SK-N-SH (cell line): ENCODE data around the gene COL23A1. TPM values are rescaled to one million over a fixed set of nuclear protein-coding genes. Genes with fewer than 3 reads are reported as not detected.

Experiments
- CTCF ChIA-PET: fragments of 300-600, 350-600 bp; formaldehyde crosslinking; extraction: SDS; loops from one replicate; lab custom pipeline; 2021; lab: Yijun Ruan, JAX
- POLR2A ChIA-PET: fragments of 350-600 bp; sonication (Branson Sonifier 250); formaldehyde crosslinking; extraction: SDS; loops from one replicate; lab custom pipeline; 2020; ENCODE audit warnings: antibody characterized with exemption, inconsistent platforms; lab: Yijun Ruan, JAX
- DNase-seq: peaks from one replicate; pipeline ENCODE4 v3.0.0; 2012
- H2AFZ ChIP-seq: fragments of 200-600 bp; sonication (generic); 2 replicates; pipeline ENCODE4 v1.8.1; 2016; ENCODE audit warnings: antibody characterized with exemption, mild to moderate bottlenecking, low read depth
- H3F3A ChIP-seq: fragments of 200-600 bp; sonication (generic); replicated peaks from 2 replicates; pipeline ENCODE3; 2016; ENCODE audit warnings: antibody characterized with exemption, mild to moderate bottlenecking; ENCODE audit not compliant: insufficient read depth
- H3K27ac ChIP-seq, 2 experiments: fragments of 200-500 bp in 1 of 2; fragments of 200-600 bp in 1 of 2; sonication (Bioruptor generic) in 1 of 2; sonication (generic), shearing (Covaris generic) in 1 of 2; 2 replicates each; pipeline versions ENCODE4 v1.5.1 to v1.6.1; 2014 to 2016; ENCODE audit warnings: low read depth in 2 of 2, inconsistent platforms in 1 of 2, low read length in 1 of 2, mild to moderate bottlenecking in 1 of 2, mixed read lengths in 1 of 2
- H3K27me3 ChIP-seq: fragments of 200-600 bp; sonication (generic), shearing (Covaris generic); 2 replicates; pipeline ENCODE4 v1.6.1; 2016; ENCODE audit warnings: mixed run types; ENCODE audit not compliant: insufficient read depth
- H3K36me3 ChIP-seq, 2 experiments: fragments of 200-500 bp in 1 of 2; fragments of 200-600 bp in 1 of 2; sonication (Bioruptor generic) in 1 of 2; sonication (generic) in 1 of 2; replicated peaks in 1 of 2; 2 replicates each; pipeline versions ENCODE3 to v1.5.1; 2014 to 2016; ENCODE audit warnings: low read length in 1 of 2, mild to moderate bottlenecking in 1 of 2; ENCODE audit not compliant: insufficient read depth in 2 of 2, control insufficient read depth in 1 of 2
- H3K4me1 ChIP-seq, 2 experiments: fragments of 200-500 bp in 1 of 2; fragments of 200-600 bp in 1 of 2; sonication (Bioruptor generic) in 1 of 2; sonication (generic), shearing (Covaris generic) in 1 of 2; 2 replicates each; pipeline versions ENCODE4 v1.5.1 to v1.6.1; 2014 to 2016; ENCODE audit warnings: low read depth in 1 of 2, low read length in 1 of 2, mixed run types in 1 of 2; ENCODE audit not compliant: insufficient read depth in 2 of 2, control insufficient read depth in 1 of 2
- H3K4me2 ChIP-seq: fragments of 200-600 bp; sonication (generic), shearing (Covaris generic); 2 replicates; pipeline ENCODE4 v1.6.1; 2017; ENCODE audit warnings: mixed run types
- H3K4me3 ChIP-seq, 2 experiments: fragments of 200-500 bp in 1 of 2; fragments of 200-600 bp in 1 of 2; sonication (Bioruptor generic) in 1 of 2; sonication (generic), shearing (Covaris generic) in 1 of 2; 2 replicates each; pipeline versions ENCODE4 v1.5.1 to v1.8.1; 2014 to 2016; ENCODE audit warnings: low read depth in 2 of 2, inconsistent platforms in 1 of 2, low read length in 1 of 2, mild to moderate bottlenecking in 1 of 2, mixed read lengths in 1 of 2, moderate library complexity in 1 of 2
- H3K79me2 ChIP-seq: fragments of 200-600 bp; sonication (generic); 2 replicates; pipeline ENCODE4 v1.8.1; 2017; ENCODE audit warnings: mild to moderate bottlenecking; ENCODE audit not compliant: insufficient read depth
- H3K9ac ChIP-seq: fragments of 200-600 bp; sonication (generic); 2 replicates; pipeline ENCODE4 v1.6.1; 2017; ENCODE audit warnings: mixed run types
- H3K9me2 ChIP-seq: fragments of 200-600 bp; sonication (generic); 2 replicates; pipeline ENCODE4 v1.6.1; 2017; ENCODE audit warnings: mixed run types
- H3K9me3 ChIP-seq: fragments of 200-600 bp; sonication (generic); 2 replicates; pipeline ENCODE4 v1.6.1; 2017; ENCODE audit warnings: mixed run types, mild to moderate bottlenecking, moderate library complexity
- H4K20me1 ChIP-seq: fragments of 200-600 bp; sonication (generic); 2 replicates; pipeline ENCODE4 v1.6.1; 2017; ENCODE audit warnings: mild to moderate bottlenecking, mixed run types; ENCODE audit not compliant: insufficient read depth
- CTCF ChIP-seq: fragments of 200-600 bp; sonication (generic); IDR thresholded peaks from 2 replicates; pipeline ENCODE4 v1.6.1; 2017; ENCODE audit warnings: antibody characterized with exemption, mild to moderate bottlenecking, moderate library complexity
- EP300 ChIP-seq, 2 experiments: IDR thresholded peaks; 2 replicates each; pipeline versions ENCODE4 v1.4.0 to v1.6.1; 2012; ENCODE audit warnings: borderline replicate concordance in 1 of 2, low read depth in 1 of 2, low read length in 1 of 2
- EZH2phosphoT487 ChIP-seq: fragments of 200-600 bp; sonication (generic); IDR thresholded peaks from 2 replicates; pipeline ENCODE4 v1.6.1; 2017; ENCODE audit warnings: low read depth, mixed run types, mild to moderate bottlenecking, antibody characterized with exemption, moderate library complexity, borderline replicate concordance
- FOSL2 ChIP-seq: IDR thresholded peaks from 2 replicates; pipeline ENCODE4 v1.4.0; 2012; ENCODE audit warnings: low read depth, mild to moderate bottlenecking, moderate library complexity, borderline replicate concordance
- FOXJ3 ChIP-seq: sonication (generic); formaldehyde crosslinking; IDR thresholded peaks from 2 replicates; pipeline ENCODE4 v1.5.1; 2020; ENCODE audit warnings: mild to moderate bottlenecking, missing genetic modification reagents
- GABPA ChIP-seq: IDR thresholded peaks from 2 replicates; pipeline ENCODE4 v1.4.0; 2012; ENCODE audit warnings: low read depth, mild to moderate bottlenecking
- MEF2A ChIP-seq: IDR thresholded peaks from 2 replicates; pipeline ENCODE4 v1.4.0; 2012; ENCODE audit warnings: low read depth, borderline replicate concordance
- MXI1 ChIP-seq: IDR thresholded peaks from 2 replicates; pipeline ENCODE4 v1.6.1; 2012; ENCODE audit warnings: mild to moderate bottlenecking, low read depth, low read length, improper control_type of control experiment
- POLR2AphosphoS5 ChIP-seq: IDR thresholded peaks from 2 replicates; pipeline ENCODE4 v1.6.1; 2012; ENCODE audit warnings: low read depth, low read length
- RAD21 ChIP-seq: IDR thresholded peaks from 2 replicates; pipeline ENCODE4 v1.6.1; 2012; ENCODE audit warnings: mild to moderate bottlenecking, low read length
- RCOR1 ChIP-seq: fragments of 150-350 bp; IDR thresholded peaks from 2 replicates; pipeline ENCODE4 v1.6.1; 2017; ENCODE audit warnings: antibody characterized with exemption, low read length
- SIN3A ChIP-seq: IDR thresholded peaks from 2 replicates; pipeline ENCODE4 v1.6.1; 2012; ENCODE audit warnings: low read depth, mild to moderate bottlenecking, low read length, moderate library complexity, borderline replicate concordance
- SMC3 ChIP-seq: IDR thresholded peaks from 2 replicates; pipeline ENCODE4 v1.6.1; 2012; ENCODE audit warnings: low read depth, low read length, improper control_type of control experiment
- TCF12 ChIP-seq: IDR thresholded peaks from 2 replicates; pipeline ENCODE4 v1.4.0; 2012
- TEAD4 ChIP-seq: IDR thresholded peaks from 2 replicates; pipeline ENCODE4 v1.4.0; 2012; ENCODE audit warnings: mild to moderate bottlenecking, borderline replicate concordance; ENCODE audit not compliant: insufficient read depth
- YY1 ChIP-seq: IDR thresholded peaks from 2 replicates; pipeline ENCODE4 v1.4.0; 2012; ENCODE audit warnings: low read depth, mild to moderate bottlenecking
- WGBS: methylation state at CpG from one replicate; pipeline ENCODE4 v1.1.6; 2017; ENCODE audit warnings: low lambda C conversion rate; 5-methylcytosine and 5-hydroxymethylcytosine counted together
- polyA plus RNA-seq, 3 experiments: library from polyadenylated mRNA; depleted of rRNA; stranded (reverse); fragments of >200 nt; gene quantifications; 2 replicates each; pipeline ENCODE4 v1.2.3, GENCODE V29; 2012
- TF ChIP-seq, protein P1 (sequence below): IDR thresholded peaks from 2 replicates; pipeline ENCODE4; 2012
- TF ChIP-seq, protein P2 (sequence below): IDR thresholded peaks from 2 replicates; pipeline ENCODE4 v1.4.0; 2012; ENCODE audit warnings: low read depth, borderline replicate concordance
- TF ChIP-seq, protein P3 (sequence below): IDR thresholded peaks from 2 replicates; pipeline ENCODE4 v1.4.0; 2012; ENCODE audit warnings: low read depth
- TF ChIP-seq, protein P4 (sequence below): fragments of 150-350 bp; IDR thresholded peaks from 2 replicates; pipeline ENCODE4 v1.6.1; 2016; ENCODE audit warnings: mild to moderate bottlenecking, low read depth, low read length

Gene COL23A1
- polyA plus RNA-seq, 1 of the 3 experiments (the other 2 are of a cell fraction), result 0.10 TPM

- H3K4me3 ChIP-seq, result no peak overlapping the region
- no peak for DNase-seq
- no peaks in the 10 kb centered on the region for H3K27me3 ChIP-seq
- peaks cover 0 to 11% of the 10 kb centered on the region in 2 experiments; a peak in 1 of 4 replicates for H3K4me1 ChIP-seq
- no peaks in the 10 kb centered on the region for H3K36me3 ChIP-seq
- H3F3A ChIP-seq, result no peaks in the 10 kb centered on the region
- no peaks in the 10 kb centered on the region for H4K20me1 ChIP-seq
- no peak overlapping the region for H3K9ac ChIP-seq
- ChIA-PET CTCF (interaction anchor here (1.5 to 2.3 kb wide), 2 partner anchors 10 to 269 kb away, joined by 4 to 5 read pairs; partner anchors contain the start of gene COL23A1), POLR2A (no interaction called here)
- no peaks in the 10 kb centered on the region for H3K79me2 ChIP-seq
- WGBS, result 24% methylated on average over 6 of the region's 18 CpGs
- H3K9me3 ChIP-seq, result no peaks in the 10 kb centered on the region
- H3K27ac ChIP-seq, result no peak overlapping the region; a peak in 1 of 4 replicates
- H2AFZ ChIP-seq, result no peak overlapping the region
- no peak for TF ChIP-seq FOXJ3
- TF ChIP-seq, protein P1, sequence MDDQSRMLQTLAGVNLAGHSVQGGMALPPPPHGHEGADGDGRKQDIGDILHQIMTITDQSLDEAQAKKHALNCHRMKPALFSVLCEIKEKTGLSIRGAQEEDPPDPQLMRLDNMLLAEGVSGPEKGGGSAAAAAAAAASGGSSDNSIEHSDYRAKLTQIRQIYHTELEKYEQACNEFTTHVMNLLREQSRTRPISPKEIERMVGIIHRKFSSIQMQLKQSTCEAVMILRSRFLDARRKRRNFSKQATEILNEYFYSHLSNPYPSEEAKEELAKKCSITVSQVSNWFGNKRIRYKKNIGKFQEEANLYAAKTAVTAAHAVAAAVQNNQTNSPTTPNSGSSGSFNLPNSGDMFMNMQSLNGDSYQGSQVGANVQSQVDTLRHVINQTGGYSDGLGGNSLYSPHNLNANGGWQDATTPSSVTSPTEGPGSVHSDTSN, result no peak
- TF ChIP-seq CTCF, result no peak
- TF ChIP-seq SMC3, result no peak
- no peak for TF ChIP-seq GABPA
- no peak for TF ChIP-seq YY1
- no peak for TF ChIP-seq FOSL2
- no peak for TF ChIP-seq MXI1
- TF ChIP-seq, protein P2, sequence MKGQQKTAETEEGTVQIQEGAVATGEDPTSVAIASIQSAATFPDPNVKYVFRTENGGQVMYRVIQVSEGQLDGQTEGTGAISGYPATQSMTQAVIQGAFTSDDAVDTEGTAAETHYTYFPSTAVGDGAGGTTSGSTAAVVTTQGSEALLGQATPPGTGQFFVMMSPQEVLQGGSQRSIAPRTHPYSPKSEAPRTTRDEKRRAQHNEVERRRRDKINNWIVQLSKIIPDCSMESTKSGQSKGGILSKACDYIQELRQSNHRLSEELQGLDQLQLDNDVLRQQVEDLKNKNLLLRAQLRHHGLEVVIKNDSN, result no peak
- no peak for TF ChIP-seq POLR2AphosphoS5
- no peak for TF ChIP-seq RAD21
- TF ChIP-seq TEAD4, result no peak
- TF ChIP-seq SIN3A, result no peak
- TF ChIP-seq EP300 (IDR thresholded peaks at IDR 0.05; ENCODE audit: borderline replicate concordance in 1 of 2, low read depth in 1 of 2, low read length in 1 of 2), result no peak
- TF ChIP-seq, protein P3, sequence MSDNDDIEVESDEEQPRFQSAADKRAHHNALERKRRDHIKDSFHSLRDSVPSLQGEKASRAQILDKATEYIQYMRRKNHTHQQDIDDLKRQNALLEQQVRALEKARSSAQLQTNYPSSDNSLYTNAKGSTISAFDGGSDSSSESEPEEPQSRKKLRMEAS, result no peak
- no peak for TF ChIP-seq EZH2phosphoT487
- TF ChIP-seq, protein P4, sequence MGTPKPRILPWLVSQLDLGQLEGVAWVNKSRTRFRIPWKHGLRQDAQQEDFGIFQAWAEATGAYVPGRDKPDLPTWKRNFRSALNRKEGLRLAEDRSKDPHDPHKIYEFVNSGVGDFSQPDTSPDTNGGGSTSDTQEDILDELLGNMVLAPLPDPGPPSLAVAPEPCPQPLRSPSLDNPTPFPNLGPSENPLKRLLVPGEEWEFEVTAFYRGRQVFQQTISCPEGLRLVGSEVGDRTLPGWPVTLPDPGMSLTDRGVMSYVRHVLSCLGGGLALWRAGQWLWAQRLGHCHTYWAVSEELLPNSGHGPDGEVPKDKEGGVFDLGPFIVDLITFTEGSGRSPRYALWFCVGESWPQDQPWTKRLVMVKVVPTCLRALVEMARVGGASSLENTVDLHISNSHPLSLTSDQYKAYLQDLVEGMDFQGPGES, result no peak
- no peak for TF ChIP-seq TCF12
- no peak for TF ChIP-seq RCOR1
- no peak for TF ChIP-seq MEF2A
- H3K4me2 ChIP-seq, result no peak overlapping the region
- no peaks in the 10 kb centered on the region for H3K9me2 ChIP-seq
Observed at GRCh38 chr5:178320281-178320855, 269.8 kb downstream of the COL23A1 start.
